ENCODE data around the gene UTP14A. TPM values are rescaled to one million over a fixed set of nuclear protein-coding genes. Genes with fewer than 3 reads are reported as not detected.

UTP14A gene
- polyA plus RNA-seq, 1 of the 3 experiments (the other 2 are of a cell fraction) = 25.4 TPM

GRCh38 chrX:129876771-129877305 lies 29.1 kb upstream of the UTP14A start (continued):
- no peak for TF ChIP-seq REST (IDR thresholded peaks at IDR 0.05; ENCODE audit: low read depth, low read length)

GRCh38 chrX:129877401-129877800 lies 28.6 kb upstream of the UTP14A start:
- peaks cover 28% of the 10 kb centered on the region; the same call in 1 of the 2 replicates for H3K27me3 ChIP-seq (ENCODE audit: insufficient read depth)
- no peak overlapping the region for H3K4me2 ChIP-seq
- no peak overlapping the region for H3K9ac ChIP-seq
- TF ChIP-seq, protein P1, sequence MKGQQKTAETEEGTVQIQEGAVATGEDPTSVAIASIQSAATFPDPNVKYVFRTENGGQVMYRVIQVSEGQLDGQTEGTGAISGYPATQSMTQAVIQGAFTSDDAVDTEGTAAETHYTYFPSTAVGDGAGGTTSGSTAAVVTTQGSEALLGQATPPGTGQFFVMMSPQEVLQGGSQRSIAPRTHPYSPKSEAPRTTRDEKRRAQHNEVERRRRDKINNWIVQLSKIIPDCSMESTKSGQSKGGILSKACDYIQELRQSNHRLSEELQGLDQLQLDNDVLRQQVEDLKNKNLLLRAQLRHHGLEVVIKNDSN (IDR thresholded peaks at IDR 0.05; ENCODE audit: borderline replicate concordance, low read depth) = no peak
- no peak for TF ChIP-seq FOXJ3 (CRISPR knock-in tag; IDR thresholded peaks at IDR 0.05)
- no peak for TF ChIP-seq GATA2 (CRISPR knock-in tag; IDR thresholded peaks at IDR 0.05)
- TF ChIP-seq SMC3 (IDR thresholded peaks at IDR 0.05; ENCODE audit: low read depth, low read length) = no peak
- TF ChIP-seq NRF1 (IDR thresholded peaks at IDR 0.05; ENCODE audit: low read depth, low read length) = no peak
- TF ChIP-seq FOSL2 (IDR thresholded peaks at IDR 0.05; ENCODE audit: borderline replicate concordance, low read depth) = no peak
- no peak for TF ChIP-seq CTCF (IDR thresholded peaks at IDR 0.05)
- no peak for TF ChIP-seq RAD21 (IDR thresholded peaks at IDR 0.05; ENCODE audit: low read length)
- TF ChIP-seq TEAD4 (IDR thresholded peaks at IDR 0.05; ENCODE audit: borderline replicate concordance, insufficient read depth) = no peak
- TF ChIP-seq IRF3 (IDR thresholded peaks at IDR 0.05; ENCODE audit: low read depth, low read length) = no peak
- TF ChIP-seq MXI1 (IDR thresholded peaks at IDR 0.05; ENCODE audit: low read depth, low read length) = no peak
- no peak for TF ChIP-seq EZH2phosphoT487 (IDR thresholded peaks at IDR 0.05; ENCODE audit: borderline replicate concordance, low read depth)
- no peak for TF ChIP-seq MEF2A (IDR thresholded peaks at IDR 0.05; ENCODE audit: borderline replicate concordance, low read depth)
- TF ChIP-seq FOXM1 (IDR thresholded peaks at IDR 0.05; ENCODE audit: low read depth) = no peak
- TF ChIP-seq CHD2 (IDR thresholded peaks at IDR 0.05; ENCODE audit: low read length, partially characterized antibody) = no peak
- TF ChIP-seq JUND (IDR thresholded peaks at IDR 0.05) = no peak
- TF ChIP-seq RFX5 (IDR thresholded peaks at IDR 0.05; ENCODE audit: low read length) = no peak
- TF ChIP-seq RXRA (IDR thresholded peaks at IDR 0.05; ENCODE audit: borderline replicate concordance, low read depth) = no peak
- ChIA-PET POLR2A (no interaction called here), CTCF (no interaction called here)
- H3K27ac ChIP-seq (ENCODE audit: low read depth in 2 of 2, low read length in 1 of 2) = no peak overlapping the region
- WGBS (ENCODE audit: low lambda C conversion rate) = 42% methylated on average over 5 of the region's 5 CpGs
- no peaks in the 10 kb centered on the region for H4K20me1 ChIP-seq (ENCODE audit: insufficient read depth)
- no peak overlapping the region for H2AFZ ChIP-seq (ENCODE audit: low read depth)
- H3K79me2 ChIP-seq (ENCODE audit: insufficient read depth) = no peaks in the 10 kb centered on the region
- no peaks in the 10 kb centered on the region for H3F3A ChIP-seq (replicated peaks; ENCODE audit: insufficient read depth)
- H3K36me3 ChIP-seq (replicated peaks in 1 of 2; ENCODE audit: control insufficient read depth in 1 of 2, insufficient read depth in 2 of 2, low read length in 1 of 2) = no peaks in the 10 kb centered on the region
- no peaks in the 10 kb centered on the region for H3K4me1 ChIP-seq (ENCODE audit: control insufficient read depth in 1 of 2, insufficient read depth in 2 of 2, low read depth in 1 of 2, low read length in 1 of 2)
- H3K4me3 ChIP-seq (ENCODE audit: low read depth in 2 of 2, low read length in 1 of 2) = no peak overlapping the region
- DNase-seq = no peak
- H3K9me2 ChIP-seq = no peaks in the 10 kb centered on the region
- H3K9me3 ChIP-seq = no peaks in the 10 kb centered on the region
